Left colon (tissue), 2 donors: Measurements from ENCODE around the gene TESK2. TPM values are rescaled to one million over a fixed set of nuclear protein-coding genes. Genes with fewer than 3 reads are reported as not detected.

ENCODE experiments used
- ATAC-seq: fragments of 200-7000 bp; cut with Tn5 transposase; one replicate; pipeline ENCODE4 v1.9.1; 2020; ENCODE audit warnings: mild to moderate bottlenecking, moderate library complexity
- DNase-seq, 2 donors: peaks; one replicate each; pipeline ENCODE4 v3.0.0-alpha.2; 2020
- intact Hi-C, 2 donors: fragments of 100-400 bp; cut with DNase I in 1 of 2; cut with micrococcal nuclease in 1 of 2; formaldehyde crosslinking; loops; one replicate each; pipeline versions ENCODE4 v1.11.2 to v1.14.0; 2022; cut with DNase I, micrococcal nuclease
- total RNA-seq, 2 donors: library from RNA; stranded (reverse); fragmentation: NEBNext Ultra II Directional; extraction: Animal tissue kit (Norgen Biotek cat#: 25700); gene quantifications; one replicate each; pipeline ENCODE4 v1.2.1, GENCODE V29; 2021
- donor health status: DM: no; HTN: no; CAD: no.
- donor health status: DM: yes; HTN: yes; CAD: no.

The TESK2 gene
- total RNA-seq, 2 donors from 2014 or later: 8.4 to 17.5 TPM

DNA sequence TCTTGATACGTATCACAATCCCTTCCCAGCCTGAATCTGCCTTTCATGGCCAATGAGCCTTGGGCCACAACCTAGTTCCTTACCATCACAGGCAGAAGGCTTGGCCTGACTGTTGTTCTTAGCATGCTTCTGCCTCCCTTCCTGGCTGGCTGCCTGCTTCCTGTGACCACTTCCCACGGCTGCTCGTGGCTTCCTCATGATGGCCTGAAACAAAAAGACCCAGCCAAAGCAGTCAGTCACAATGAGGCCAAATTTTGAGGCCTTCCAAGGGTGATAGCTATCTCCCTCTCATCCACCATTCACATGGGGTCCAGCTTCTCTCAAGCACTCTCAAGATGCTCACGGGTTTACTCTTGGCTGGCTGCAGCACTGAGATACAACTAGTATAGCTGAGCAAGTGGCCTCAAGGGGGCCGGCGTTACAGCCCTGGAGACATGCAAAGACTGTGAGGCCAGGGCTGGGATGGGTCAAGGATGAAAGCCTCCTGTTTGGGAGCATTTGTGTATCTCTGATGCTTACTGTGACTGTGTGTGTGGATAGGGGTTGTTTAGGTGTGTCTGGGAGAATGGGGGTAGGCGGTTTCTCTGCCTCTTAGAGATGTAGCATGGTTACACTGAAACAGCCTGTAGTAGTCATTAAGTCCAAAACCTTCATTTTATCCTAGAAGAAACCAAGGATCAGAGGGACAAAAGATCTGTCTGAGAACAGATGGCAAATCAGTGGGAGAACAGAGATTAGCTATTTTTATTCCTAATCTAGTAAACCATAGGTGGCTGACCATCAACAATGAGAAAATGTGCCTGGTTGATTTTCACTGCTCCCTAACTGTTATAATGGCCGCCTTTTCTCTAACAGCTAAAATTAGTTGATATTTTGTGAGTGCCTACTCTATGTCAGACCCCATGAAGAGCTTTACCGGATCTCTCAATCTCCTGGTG lies 156.4 kb downstream of the TESK2 start:
- ATAC-seq (no peak), DNase-seq (peak in 1 of 2 donors; percentile 42)
- intact Hi-C loops: no loop called here

DNA sequence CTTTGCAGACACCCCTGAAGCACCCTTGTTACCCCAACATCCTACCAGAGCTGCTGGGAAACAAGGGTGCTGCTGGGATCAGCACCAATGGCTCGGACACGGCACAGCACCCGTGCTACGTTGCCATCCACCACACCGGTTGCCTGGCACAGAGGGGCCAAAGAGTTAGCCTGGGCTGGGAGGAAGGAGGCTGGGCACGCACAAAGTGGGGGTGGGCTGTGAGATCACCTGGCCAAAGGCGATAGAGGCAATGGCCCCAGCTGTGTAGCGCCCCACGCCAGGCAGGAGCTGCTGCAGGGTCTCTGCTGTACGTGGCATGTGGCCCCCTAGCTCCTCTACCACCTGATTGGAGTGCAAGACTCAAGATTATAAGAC lies 158.6 kb downstream of the TESK2 start:
- no peak for DNase-seq
- no peak for ATAC-seq
- intact Hi-C loops: no loop called here

DNA sequence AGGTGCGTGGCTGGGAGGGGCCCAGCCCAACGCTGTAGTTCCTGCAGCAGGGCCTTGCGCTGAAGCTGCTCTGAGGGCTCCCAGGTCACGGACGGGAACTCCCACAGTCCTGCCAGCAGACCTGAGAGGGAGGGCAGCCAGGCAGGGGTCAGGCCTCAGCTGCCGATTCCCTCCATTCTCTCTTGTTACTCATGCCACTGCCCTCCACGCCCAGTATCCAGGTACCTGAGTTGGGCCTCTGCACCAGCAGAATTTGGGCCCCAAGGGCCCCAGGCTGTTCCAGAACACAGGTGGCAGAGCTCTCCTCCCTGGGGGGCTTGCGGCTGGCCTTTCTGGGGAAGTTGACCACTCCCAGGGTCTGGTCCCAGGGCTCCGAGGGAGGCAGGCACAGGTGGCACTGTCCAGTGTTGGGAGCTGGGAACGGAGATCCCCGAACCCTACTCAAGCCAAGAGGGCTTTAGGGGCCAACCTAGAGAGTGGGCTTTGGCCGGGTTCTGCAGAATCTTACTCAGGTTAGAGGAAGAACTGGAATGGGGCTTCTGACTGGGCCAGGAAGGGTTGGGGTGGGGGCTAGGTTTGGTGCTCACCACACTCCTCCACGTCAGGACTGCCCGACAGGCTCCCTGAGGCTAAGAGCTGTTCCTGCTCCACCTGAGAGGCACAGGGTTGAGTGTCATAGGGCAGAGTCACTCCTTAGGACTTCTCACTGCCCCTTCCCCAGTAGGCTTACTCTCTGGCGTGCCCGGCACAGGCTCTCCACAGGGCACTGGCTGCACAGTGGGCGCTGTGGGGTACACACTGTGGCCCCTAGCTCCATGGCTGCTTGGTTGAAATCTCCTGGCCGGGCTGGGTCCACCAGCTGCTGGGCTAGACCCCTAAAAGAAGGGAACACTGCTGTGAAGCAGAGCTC lies 159.3 kb downstream of the TESK2 start:
- intact Hi-C loops: no loop called here
- ATAC-seq: no peak
- DNase-seq: no peak

DNA sequence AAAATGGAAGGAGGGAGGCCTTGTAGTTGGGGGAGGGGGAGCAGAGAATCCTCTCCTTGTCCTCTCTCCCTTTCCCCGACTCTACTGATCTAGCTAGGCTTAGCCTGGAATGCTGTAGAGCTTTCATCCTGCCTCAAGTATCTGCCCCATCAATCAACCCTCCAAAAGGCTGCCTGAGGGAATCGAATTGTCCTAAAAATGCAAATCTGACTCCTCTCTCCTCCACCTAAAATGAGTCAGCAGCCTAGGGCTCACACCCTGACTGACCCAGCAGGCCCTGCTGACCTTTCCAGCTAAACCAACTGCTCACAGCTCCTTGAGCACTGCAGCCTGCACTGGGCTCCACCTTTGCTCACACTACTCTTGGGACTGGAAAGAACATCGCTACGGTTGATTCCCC lies 161.5 kb downstream of the TESK2 start:
- no peak for DNase-seq
- ATAC-seq: no peak
- intact Hi-C loops: no loop called here

DNA sequence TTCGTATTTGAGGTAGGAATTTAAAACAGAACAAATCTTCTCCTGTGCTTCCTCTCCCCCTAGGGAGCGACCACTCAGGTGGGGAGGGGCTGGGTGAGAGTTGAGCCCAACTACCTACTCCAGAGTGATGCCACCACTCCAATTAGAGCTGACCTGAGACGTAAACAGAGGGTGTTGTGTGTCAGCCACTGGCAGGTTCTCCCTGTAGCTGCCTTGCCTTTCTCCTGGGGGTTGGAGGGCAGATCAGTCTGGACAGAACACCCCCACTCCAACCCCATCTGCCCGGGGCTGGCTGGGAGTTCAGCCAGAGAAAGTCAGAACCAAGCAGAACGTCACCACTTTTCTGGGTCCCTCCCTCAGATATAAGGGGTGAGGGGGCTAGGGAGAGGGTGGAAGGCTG lies 162.3 kb downstream of the TESK2 start:
- ATAC-seq: no peak

DNA sequence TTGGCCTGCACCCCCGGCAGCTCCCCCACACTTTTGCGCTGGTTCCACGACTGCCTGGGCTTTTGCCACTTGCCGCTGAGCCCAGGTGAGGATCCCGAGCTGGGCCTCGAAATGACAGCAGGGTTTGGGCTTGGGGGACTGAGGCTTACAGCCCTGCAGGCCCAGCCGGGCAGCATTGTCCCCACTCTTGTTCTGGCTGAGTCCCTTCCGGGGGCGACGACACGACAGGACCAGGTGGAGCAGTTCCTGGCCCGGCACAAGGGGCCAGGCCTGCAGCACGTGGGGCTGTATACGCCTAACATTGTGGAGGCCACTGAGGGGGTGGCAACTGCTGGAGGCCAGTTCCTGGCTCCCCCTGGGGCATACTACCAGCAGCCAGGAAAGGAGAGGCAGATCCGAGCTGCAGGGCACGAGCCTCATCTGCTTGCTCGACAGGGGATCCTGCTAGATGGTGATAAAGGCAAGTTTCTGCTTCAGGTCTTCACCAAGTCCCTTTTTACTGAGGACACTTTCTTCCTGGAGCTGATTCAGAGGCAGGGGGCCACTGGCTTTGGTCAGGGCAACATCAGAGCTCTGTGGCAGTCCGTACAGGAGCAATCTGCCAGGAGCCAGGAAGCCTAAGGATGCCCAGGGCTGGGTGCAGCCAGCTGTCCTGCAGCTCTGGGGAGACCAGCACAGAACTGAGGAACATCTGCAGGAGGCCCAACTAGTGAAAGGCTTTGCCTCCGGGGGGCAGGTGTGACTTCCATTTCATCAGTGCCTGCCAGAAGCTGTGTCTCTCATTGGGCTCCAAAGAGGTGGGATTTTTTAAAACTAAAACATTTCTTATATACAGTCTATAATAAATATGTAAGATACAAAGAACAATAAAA lies 163.1 kb downstream of the TESK2 start:
- intact Hi-C loops: no loop called here
- DNase-seq (no peak), ATAC-seq (peak; percentile 26)

More for the DNA sequence above, 162.3 kb downstream of the TESK2 start:
- intact Hi-C loops: no loop called here
- no peak for DNase-seq

DNA sequence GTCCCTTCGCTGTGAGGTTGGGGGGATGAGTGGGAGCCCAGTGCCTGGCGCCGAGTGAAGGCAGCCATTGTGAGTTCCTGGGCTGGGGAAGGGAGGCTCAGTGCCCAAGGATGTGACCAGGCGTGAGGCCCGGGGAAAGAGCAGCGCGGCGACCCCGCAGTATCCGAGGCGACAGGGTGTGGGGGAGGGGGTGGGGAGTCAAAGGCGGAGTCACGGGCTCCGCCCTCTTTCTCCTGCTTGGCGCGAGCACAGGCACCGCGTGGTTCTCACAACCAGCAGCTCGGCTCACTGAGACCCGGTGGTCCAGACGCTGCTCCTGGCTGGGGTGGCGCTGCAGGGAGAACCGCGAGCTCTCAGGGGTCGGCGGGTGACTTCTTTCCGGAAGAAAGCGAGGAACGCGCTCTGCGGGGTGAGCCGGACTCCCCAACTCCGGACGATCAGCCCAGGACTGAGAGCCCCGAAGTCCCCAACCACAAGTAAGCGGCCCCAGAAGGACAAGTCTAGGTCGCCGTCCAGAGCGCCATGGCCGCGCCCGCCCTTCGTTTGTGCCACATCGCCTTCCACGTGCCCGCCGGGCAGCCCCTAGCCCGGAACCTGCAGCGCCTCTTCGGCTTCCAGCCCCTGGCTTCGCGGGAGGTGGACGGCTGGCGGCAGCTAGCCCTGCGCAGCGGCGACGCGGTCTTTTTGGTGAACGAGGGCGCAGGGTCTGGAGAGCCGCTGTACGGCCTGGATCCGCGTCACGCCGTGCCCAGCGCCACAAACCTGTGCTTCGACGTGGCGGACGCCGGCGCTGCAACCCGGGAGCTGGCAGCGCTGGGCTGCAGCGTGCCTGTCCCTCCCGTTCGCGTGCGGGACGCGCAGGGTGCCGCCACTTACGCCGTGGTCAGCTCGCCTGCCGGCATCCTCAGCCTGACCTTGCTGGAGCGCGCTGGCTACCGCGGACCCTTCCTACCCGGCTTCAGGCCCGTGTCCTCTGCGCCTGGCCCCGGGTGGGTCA lies 164.0 kb downstream of the TESK2 start, which contains the start of gene HPDL:
Gene HPDL, plus strand, starts transcription at position 269 of the 997 bp plus-strand sequence. Its CDS starts 254 bp downstream, at position 523.
- intact Hi-C loops: no loop called here
- peak; percentile 81 for ATAC-seq
- DNase-seq: peak; percentile 76 to 82

DNA sequence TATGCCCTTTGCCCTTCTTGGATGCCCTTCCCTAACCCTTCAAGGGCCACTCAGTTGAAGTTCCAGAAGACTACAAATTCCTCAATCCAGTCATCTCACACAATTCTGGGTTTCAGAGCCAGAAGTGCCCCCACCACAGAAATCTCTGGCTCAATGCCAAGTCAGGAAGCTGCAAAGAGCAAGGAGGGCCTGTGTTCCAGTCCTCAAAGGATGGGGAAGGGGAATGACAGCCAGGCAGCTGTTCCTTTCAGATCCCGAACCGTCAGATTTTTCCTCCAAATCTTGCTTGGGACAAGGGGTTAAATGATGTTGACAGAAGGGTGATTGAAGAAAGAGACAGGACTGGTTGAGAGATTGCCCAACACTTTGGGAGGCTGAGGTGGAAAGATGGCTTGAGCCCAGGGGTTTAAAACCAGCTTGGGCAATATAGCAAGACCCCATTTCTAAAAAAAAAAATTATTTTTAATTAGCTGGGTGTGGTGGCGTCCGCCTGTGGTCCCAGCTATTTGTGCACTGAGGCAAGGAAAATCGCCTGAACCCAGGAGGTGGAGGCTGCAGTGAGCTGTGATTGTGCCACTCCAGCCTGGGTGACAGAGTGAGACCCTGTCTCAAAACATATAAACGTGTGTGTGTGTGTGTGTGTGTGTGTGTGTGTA lies 165.0 kb downstream of the TESK2 start:
- DNase-seq (no peak), ATAC-seq (no peak)
- intact Hi-C loops: no loop called here

DNA sequence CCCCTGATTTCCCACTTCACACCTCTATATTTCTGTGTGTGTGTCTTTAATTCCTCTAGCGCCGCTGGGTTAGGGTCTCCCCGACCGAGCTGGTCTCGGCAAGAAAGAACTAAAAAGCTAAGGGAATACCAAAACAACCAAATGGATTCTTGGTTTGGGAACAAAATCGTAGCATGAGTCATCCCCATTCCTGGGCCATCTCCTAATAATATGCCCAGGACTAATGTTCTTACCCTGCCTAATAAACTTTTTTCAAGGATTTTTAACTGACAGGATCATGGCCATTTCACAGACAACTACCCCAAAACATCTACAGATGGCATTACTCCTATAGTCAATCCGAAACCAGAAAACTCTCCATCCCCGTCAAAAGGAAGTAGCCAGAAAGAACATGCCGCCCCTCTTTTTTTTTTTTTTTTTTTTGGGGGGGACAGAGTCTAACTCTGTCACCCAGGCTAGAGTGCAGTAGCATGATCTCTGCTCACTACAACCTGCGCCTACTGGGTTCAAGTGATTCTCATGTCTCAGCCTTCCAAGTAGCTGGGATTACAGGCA lies 168.4 kb downstream of the TESK2 start:
- DNase-seq: no peak
- ATAC-seq: no peak
- intact Hi-C loops: no loop called here

DNA sequence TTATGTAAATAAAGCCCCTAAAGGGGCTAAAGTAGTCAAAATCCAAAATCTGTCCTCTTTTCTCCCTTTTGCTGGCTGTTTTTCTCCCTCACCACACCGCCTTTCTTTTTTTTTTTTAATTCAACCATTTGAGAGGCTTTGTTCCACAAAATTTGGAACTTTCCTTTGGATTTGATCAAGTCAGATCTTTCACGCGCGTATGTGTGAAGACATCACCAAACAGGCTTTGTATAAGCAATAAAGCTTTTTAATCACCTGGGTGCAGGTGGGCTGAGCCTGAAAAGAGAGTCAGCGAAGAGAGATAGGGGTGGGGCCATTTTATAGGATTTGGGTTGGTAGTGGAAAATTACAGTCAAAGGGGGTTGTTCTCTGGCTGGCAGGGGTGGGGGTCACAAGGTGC lies 169.5 kb downstream of the TESK2 start:
- ATAC-seq: no peak
- no peak for DNase-seq
- intact Hi-C loops: no loop called here

DNA sequence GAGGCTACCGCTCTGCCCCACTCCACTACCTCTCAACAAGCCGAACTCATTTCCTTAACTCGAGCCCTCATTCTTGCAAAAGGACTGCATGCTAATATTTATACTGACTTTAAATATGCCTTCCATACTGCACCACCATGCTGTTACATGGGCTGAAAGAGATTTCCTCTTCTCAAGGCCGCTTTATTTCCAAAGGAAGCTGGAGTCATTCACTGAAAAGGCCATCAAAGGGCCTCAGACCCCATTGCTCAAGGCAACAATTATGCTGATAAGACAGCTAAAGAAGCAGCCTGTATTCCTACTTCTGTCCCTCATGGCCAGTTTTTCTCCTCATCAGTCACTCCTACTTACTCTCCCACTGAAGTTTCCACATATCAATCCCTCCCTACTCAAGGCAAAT lies 171.2 kb downstream of the TESK2 start:
- intact Hi-C loops: no loop called here
- DNase-seq (no peak), ATAC-seq (no peak)

DNA sequence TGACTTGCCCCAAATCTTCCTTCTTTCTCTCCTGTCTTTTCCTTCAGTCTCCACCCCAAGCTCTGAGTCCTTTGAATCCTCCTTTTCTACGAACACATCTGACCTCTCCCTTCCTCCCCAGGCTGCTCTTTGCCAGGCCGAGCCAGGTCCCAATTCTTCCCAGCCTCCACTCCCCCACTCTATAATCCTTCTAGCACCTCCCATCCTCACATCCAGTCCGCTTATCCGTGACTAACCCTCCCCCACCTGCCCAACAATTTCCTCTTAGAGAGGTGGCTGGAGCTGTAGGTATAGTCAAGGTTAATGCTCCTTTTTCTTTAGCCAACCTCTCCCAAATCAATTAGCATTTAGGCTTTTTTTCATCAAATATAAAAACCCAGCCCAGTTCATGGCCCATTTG lies 173.8 kb downstream of the TESK2 start:
- ATAC-seq: no peak
- no peak for DNase-seq
- intact Hi-C loops: no loop called here

DNA sequence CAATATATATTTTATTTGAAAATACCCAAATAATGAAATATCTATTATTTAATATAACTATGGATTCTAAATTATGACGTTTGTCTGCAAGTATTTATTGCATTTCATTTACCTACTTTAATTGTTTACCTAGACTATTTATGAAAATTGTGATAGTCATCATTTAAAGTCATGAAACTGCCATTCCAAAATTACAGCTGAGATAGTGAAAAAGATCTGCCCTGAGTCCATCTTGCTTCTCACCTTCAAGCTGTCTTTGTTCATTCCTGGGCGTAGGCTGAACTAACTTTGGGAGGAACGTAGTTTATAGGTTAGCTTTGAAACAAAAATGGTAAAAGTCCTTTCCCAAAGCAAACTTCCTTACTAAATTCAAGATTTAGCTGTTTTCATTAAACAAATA lies 176.7 kb downstream of the TESK2 start:
- intact Hi-C loops: no loop called here
- peak; percentile 52 for ATAC-seq
- DNase-seq: no peak

DNA sequence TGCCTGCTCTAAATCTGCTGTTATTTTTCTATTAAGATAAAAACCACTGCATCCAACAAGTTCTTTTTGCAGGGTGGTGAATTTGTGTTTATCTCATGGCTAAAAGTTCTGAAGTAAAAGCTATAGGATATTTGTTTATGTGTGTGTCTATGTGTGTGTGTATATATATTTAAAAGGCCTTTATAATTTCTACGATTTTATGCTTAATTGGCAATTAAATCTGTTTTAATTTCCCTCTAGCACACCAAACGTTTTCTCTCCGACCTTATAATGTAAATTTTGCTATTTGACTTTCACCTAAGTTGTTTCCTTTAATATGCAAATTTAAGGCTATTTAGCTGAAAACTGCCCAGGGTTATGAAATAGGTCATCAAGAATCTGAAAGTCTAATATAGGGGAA lies 184.1 kb downstream of the TESK2 start:
- ATAC-seq (no peak), DNase-seq (no peak)
- intact Hi-C loops: no loop called here

DNA sequence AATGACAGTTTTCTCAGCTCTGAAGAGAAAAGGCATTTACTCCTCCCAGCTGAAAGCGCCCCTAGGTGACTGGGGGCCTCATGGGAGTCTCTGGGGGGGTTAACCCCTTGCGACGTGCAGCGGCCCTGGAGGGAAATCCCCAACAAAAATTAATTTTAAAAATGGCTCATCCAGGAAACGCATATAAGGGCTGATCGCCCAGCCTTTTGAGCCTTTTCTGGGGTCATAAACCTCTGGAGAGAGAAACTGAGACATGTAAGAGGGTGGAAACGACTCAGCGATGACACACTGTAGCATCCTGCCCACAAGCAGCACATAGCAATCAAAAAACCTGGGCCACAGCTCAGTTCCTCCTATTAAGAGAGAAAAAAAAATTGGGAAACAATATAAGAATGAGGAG lies 184.6 kb downstream of the TESK2 start:
- intact Hi-C loops: no loop called here
- DNase-seq: no peak
- no peak for ATAC-seq

DNA sequence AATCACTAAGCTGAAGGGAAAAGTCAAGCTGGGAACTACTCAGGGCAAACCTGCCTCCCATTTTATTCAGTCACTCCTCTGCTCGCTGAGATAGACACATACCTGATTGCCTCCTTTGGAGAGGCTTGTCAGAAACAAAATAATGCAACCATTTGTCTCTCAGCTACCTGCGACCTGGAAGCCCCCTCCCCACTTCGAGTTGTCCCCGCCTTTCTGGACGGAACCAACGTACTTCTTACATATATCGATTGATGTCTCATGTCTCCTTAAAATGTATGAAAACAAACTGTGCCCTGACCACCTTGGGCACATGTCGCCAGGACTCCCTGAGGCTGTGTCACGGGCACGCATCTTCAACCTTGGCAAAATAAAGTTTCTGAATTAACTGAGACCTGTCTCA lies 185.7 kb downstream of the TESK2 start:
- ATAC-seq (no peak), DNase-seq (no peak)
- intact Hi-C loops: no loop called here
